ENCODE data around the gene UPK1B.

UPK1B gene

DNA sequence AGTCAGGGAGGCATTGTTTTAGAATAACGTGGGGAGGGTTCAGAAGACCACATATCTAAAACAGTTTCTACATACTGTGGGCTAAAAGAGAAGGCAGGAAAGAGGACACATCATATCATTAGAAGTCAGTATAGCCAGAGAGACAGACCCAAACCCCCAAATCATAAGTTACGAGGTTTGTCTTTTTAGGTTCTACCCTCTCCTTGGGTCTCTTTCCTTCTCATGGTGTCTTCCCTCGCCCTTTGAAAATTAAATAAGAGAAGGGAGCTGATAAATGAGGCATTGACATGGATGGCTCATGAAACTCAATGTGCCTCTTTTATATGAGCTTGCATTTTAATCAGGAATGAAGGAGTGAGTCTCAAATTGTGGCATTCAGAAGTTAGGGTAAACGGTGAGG is 3.4 kb downstream of the UPK1B start (continued):
- TF ChIP-seq ZNF280D (tag by site-specific recombination; IDR thresholded peaks at IDR 0.05): no peak

DNA sequence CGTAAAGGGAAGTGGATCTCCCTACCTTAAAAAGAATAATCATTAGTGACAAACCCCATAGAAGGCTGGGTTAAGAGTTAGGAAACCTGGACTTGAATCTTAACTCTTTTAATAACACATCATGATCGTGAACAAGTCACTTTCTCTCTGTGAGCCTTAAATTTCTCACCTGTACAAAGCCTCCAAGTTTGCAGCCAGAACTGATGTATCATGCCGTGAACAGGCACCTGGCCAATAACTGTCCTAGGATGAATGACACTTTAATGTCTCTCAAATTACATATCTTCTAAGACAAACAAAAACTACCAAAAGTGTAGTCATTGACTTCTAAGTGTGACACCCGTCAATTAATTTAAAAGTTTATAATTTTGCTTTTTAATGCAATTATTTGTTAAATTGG is 3.9 kb downstream of the UPK1B start:
- ChIA-PET POLR2A (no interaction called here), CTCF (no interaction called here)
- no peak overlapping the region for H3K4me3 ChIP-seq (ENCODE audit: low read depth, low read length)
- no peak overlapping the region for H3K27ac ChIP-seq (ENCODE audit: extremely low read depth, low read depth, low read length)
- no peaks in the 10 kb centered on the region for H3K36me3 ChIP-seq (ENCODE audit: control insufficient read depth in 2 of 2, insufficient read depth in 1 of 2, low read length in 2 of 2)
- no peaks in the 10 kb centered on the region for H3K9me3 ChIP-seq (ENCODE audit: control insufficient read depth, insufficient read depth, low read depth, low read length)
- H3K4me1 ChIP-seq (ENCODE audit: control insufficient read depth, insufficient read depth, low read length): no peaks in the 10 kb centered on the region
- TF ChIP-seq ZNF560 (tag by site-specific recombination; IDR thresholded peaks at IDR 0.05; ENCODE audit: borderline replicate concordance) (no peak), ZNF621 (tag by site-specific recombination; IDR thresholded peaks at IDR 0.05) (no peak), ELK4 (IDR thresholded peaks at IDR 0.05; ENCODE audit: borderline replicate concordance, low read depth, low read length) (no peak), ZNF670 (tag by site-specific recombination; IDR thresholded peaks at IDR 0.05; ENCODE audit: low read depth) (no peak), ZSCAN4 (tag by site-specific recombination; IDR thresholded peaks at IDR 0.05) (no peak), PRDM6 (tag by site-specific recombination; IDR thresholded peaks at IDR 0.05) (no peak), ZFHX2 (tag by site-specific recombination; conservative IDR thresholded peaks at IDR 0.05) (no peak), TRIM28 (IDR thresholded peaks at IDR 0.05; ENCODE audit: borderline replicate concordance, low read length) (no peak), ZNF544 (tag by site-specific recombination; IDR thresholded peaks at IDR 0.05) (no peak), ZNF202 (tag by site-specific recombination; IDR thresholded peaks at IDR 0.05; ENCODE audit: borderline replicate concordance) (no peak), ZNF624 (tag by site-specific recombination; IDR thresholded peaks at IDR 0.05) (no peak), RBAK (tag by site-specific recombination; IDR thresholded peaks at IDR 0.05) (no peak), BCL11B (tag by site-specific recombination; IDR thresholded peaks at IDR 0.05; ENCODE audit: low read depth) (no peak), GLIS2 (tag by site-specific recombination; IDR thresholded peaks at IDR 0.05) (no peak)
- TF ChIP-seq, protein P1, sequence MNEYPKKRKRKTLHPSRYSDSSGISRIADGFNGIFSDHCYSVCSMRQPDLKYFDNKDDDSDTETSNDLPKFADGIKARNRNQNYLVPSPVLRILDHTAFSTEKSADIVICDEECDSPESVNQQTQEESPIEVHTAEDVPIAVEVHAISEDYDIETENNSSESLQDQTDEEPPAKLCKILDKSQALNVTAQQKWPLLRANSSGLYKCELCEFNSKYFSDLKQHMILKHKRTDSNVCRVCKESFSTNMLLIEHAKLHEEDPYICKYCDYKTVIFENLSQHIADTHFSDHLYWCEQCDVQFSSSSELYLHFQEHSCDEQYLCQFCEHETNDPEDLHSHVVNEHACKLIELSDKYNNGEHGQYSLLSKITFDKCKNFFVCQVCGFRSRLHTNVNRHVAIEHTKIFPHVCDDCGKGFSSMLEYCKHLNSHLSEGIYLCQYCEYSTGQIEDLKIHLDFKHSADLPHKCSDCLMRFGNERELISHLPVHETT (tag by site-specific recombination; IDR thresholded peaks at IDR 0.05): no peak
- TF ChIP-seq, protein P2, sequence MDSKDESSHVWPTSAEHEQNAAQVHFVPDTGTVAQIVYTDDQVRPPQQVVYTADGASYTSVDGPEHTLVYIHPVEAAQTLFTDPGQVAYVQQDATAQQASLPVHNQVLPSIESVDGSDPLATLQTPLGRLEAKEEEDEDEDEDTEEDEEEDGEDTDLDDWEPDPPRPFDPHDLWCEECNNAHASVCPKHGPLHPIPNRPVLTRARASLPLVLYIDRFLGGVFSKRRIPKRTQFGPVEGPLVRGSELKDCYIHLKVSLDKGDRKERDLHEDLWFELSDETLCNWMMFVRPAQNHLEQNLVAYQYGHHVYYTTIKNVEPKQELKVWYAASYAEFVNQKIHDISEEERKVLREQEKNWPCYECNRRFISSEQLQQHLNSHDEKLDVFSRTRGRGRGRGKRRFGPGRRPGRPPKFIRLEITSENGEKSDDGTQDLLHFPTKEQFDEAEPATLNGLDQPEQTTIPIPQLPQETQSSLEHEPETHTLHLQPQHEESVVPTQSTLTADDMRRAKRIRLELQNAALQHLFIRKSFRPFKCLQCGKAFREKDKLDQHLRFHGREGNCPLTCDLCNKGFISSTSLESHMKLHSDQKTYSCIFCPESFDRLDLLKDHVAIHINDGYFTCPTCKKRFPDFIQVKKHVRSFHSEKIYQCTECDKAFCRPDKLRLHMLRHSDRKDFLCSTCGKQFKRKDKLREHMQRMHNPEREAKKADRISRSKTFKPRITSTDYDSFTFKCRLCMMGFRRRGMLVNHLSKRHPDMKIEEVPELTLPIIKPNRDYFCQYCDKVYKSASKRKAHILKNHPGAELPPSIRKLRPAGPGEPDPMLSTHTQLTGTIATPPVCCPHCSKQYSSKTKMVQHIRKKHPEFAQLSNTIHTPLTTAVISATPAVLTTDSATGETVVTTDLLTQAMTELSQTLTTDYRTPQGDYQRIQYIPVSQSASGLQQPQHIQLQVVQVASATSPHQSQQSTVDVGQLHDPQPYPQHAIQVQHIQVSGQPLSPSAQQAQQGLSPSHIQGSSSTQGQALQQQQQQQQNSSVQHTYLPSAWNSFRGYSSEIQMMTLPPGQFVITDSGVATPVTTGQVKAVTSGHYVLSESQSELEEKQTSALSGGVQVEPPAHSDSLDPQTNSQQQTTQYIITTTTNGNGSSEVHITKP (tag by site-specific recombination; IDR thresholded peaks at IDR 0.05): no peak
- TF ChIP-seq, protein P3, sequence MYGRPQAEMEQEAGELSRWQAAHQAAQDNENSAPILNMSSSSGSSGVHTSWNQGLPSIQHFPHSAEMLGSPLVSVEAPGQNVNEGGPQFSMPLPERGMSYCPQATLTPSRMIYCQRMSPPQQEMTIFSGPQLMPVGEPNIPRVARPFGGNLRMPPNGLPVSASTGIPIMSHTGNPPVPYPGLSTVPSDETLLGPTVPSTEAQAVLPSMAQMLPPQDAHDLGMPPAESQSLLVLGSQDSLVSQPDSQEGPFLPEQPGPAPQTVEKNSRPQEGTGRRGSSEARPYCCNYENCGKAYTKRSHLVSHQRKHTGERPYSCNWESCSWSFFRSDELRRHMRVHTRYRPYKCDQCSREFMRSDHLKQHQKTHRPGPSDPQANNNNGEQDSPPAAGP (tag by site-specific recombination; IDR thresholded peaks at IDR 0.05): no peak
